ENCODE results near the gene FOXN3.
A peak's percentile ranks its signal among the peaks of the same experiment; 100 is the strongest.

The FOXN3 gene

DNA sequence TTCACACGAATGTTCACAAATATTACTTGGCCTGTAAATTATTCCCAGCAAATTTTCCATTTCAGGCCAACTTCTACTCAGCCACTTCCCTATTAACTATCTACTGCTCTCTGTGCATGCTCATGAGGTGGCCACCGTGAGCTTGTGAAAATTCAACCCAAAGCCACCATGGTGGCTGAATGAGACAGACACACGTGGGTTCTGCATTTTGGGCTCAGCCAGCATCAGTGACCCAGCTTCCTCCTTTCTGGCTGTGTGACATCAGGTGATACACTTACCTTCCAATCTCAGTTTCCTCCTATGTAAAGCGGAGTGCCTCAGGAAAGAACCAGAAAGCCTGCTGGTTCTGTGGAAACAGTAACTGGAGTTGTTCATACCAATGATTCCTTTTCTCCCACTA lies 175.8 kb downstream of the FOXN3 start:
- Histone ChIP-seq H3K4me3 (ENCODE audit: low read length) (no peak overlapping the region), H3K27ac (ENCODE audit: low read depth, low read length) (no peak overlapping the region), H4K8ac (ENCODE audit: low read depth, low read length) (no peak overlapping the region), H2BK120ac (ENCODE audit: low read depth, low read length) (no peak overlapping the region), H2BK15ac (replicated peaks; ENCODE audit: low read depth) (no peak overlapping the region), H2BK5ac (ENCODE audit: low read length) (no peak overlapping the region), H3K9ac (ENCODE audit: low read length) (no peak overlapping the region), H3K79me2 (ENCODE audit: control insufficient read depth, insufficient read depth, low read length) (peaks cover 11% of the 10 kb centered on the region), H3K18ac (ENCODE audit: low read length) (no peak overlapping the region), H3K56ac (ENCODE audit: low read length) (no peak overlapping the region), H3K79me1 (ENCODE audit: low read length) (peaks cover 10% of the 10 kb centered on the region), H3K36me3 (ENCODE audit: control insufficient read depth, insufficient read depth, low read length) (no peaks in the 10 kb centered on the region), H3K27me3 (ENCODE audit: insufficient read depth, low read length, poor library complexity) (no peaks in the 10 kb centered on the region), H3K4ac (ENCODE audit: low read depth, low read length) (no peak overlapping the region), H2AK5ac (ENCODE audit: low read length) (no peak overlapping the region), H3K4me1 (ENCODE audit: control insufficient read depth, low read depth, low read length) (peaks cover 17% of the 10 kb centered on the region), H3K4me2 (ENCODE audit: low read length) (no peak overlapping the region), H4K5ac (ENCODE audit: low read length) (no peak overlapping the region), H3K23ac (ENCODE audit: low read length) (no peak overlapping the region)
- no CpG with 5 or more reads among the region's 4 CpGs for WGBS (ENCODE audit: extremely low coverage, insufficient coverage, low lambda C conversion rate)
- no peak for DNase-seq

DNA sequence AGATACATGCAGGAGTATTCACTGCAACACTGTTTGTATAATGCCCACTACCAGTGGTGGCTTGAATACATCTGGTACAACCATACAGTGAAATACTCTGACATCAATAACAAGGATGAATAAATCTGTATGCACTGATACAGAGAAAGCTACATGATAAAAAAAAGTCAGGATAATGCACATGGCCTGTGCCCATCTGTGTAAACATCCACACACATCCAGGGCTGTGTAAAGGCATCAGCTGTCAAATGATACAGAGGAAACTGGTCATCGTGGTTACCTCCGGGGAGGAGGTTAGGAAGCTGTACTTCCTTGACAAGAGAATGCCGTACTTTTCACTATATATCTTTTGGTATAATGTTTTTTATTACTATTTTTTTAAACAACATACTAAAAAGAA lies 176.6 kb downstream of the FOXN3 start:
- Histone ChIP-seq H3K79me1 (ENCODE audit: low read length) (peaks cover 12% of the 10 kb centered on the region), H3K27ac (ENCODE audit: low read depth, low read length) (no peak overlapping the region), H4K8ac (ENCODE audit: low read depth, low read length) (no peak overlapping the region), H3K4me1 (ENCODE audit: control insufficient read depth, low read depth, low read length) (peaks cover 17% of the 10 kb centered on the region), H3K36me3 (ENCODE audit: control insufficient read depth, insufficient read depth, low read length) (no peaks in the 10 kb centered on the region), H3K27me3 (ENCODE audit: insufficient read depth, low read length, poor library complexity) (no peaks in the 10 kb centered on the region), H4K5ac (ENCODE audit: low read length) (no peak overlapping the region), H3K9ac (ENCODE audit: low read length) (no peak overlapping the region), H2BK15ac (replicated peaks; ENCODE audit: low read depth) (no peak overlapping the region), H3K18ac (ENCODE audit: low read length) (no peak overlapping the region), H3K79me2 (ENCODE audit: control insufficient read depth, insufficient read depth, low read length) (peaks cover 11% of the 10 kb centered on the region), H3K4ac (ENCODE audit: low read depth, low read length) (no peak overlapping the region), H2BK5ac (ENCODE audit: low read length) (no peak overlapping the region), H3K4me2 (ENCODE audit: low read length) (no peak overlapping the region), H3K4me3 (ENCODE audit: low read length) (no peak overlapping the region), H2AK5ac (ENCODE audit: low read length) (no peak overlapping the region), H2BK120ac (ENCODE audit: low read depth, low read length) (no peak overlapping the region), H3K56ac (ENCODE audit: low read length) (no peak overlapping the region), H3K23ac (ENCODE audit: low read length) (no peak overlapping the region)
- WGBS (ENCODE audit: extremely low coverage, insufficient coverage, low lambda C conversion rate): no CpG with 5 or more reads among the region's 3 CpGs
- no peak for DNase-seq

DNA sequence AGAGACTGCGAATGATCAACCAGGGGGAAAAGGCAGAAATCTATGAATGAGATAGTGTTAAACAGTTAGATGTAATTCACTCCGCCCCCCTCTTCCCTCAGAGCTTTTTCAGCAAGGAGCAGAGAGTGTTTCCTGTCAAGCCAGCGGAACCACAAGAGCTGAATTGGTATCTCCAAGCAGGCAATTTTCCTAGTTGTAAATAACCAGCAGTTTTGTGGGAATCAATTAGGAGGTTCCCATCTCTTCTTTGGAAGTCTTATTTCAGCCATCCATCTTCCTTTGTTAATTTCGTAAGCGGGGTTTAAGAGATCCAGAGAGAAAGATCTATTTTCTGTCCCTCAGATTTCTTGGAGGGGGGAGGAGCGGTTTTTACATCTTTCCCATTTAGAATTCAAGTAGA lies 178.0 kb downstream of the FOXN3 start:
- Histone ChIP-seq H4K8ac (ENCODE audit: low read depth, low read length) (no peak overlapping the region), H3K27me3 (ENCODE audit: insufficient read depth, low read length, poor library complexity) (no peaks in the 10 kb centered on the region), H4K5ac (ENCODE audit: low read length) (no peak overlapping the region), H3K18ac (ENCODE audit: low read length) (no peak overlapping the region), H2BK15ac (replicated peaks; ENCODE audit: low read depth) (no peak overlapping the region), H3K79me1 (ENCODE audit: low read length) (peaks cover 12% of the 10 kb centered on the region), H3K4me1 (ENCODE audit: control insufficient read depth, low read depth, low read length) (peaks cover 14% of the 10 kb centered on the region), H3K4ac (ENCODE audit: low read depth, low read length) (no peak overlapping the region), H3K9ac (ENCODE audit: low read length) (no peak overlapping the region), H3K27ac (ENCODE audit: low read depth, low read length) (no peak overlapping the region), H2BK120ac (ENCODE audit: low read depth, low read length) (no peak overlapping the region), H2BK5ac (ENCODE audit: low read length) (no peak overlapping the region), H3K4me2 (ENCODE audit: low read length) (no peak overlapping the region), H3K79me2 (ENCODE audit: control insufficient read depth, insufficient read depth, low read length) (peaks cover 7% of the 10 kb centered on the region), H3K23ac (ENCODE audit: low read length) (no peak overlapping the region), H3K4me3 (ENCODE audit: low read length) (no peak overlapping the region), H2AK5ac (ENCODE audit: low read length) (no peak overlapping the region), H3K36me3 (ENCODE audit: control insufficient read depth, insufficient read depth, low read length) (no peaks in the 10 kb centered on the region), H3K56ac (ENCODE audit: low read length) (no peak overlapping the region)
- WGBS (ENCODE audit: extremely low coverage, insufficient coverage, low lambda C conversion rate): no CpG with 5 or more reads among the region's 6 CpGs
- no peak for DNase-seq

GRCh38 chr14:89237921-89238529 lies 179.0 kb downstream of the FOXN3 start:
- Histone ChIP-seq H3K4me2 (ENCODE audit: low read length) (no peak overlapping the region), H2BK5ac (ENCODE audit: low read length) (no peak overlapping the region), H4K5ac (ENCODE audit: low read length) (no peak overlapping the region), H3K4me3 (ENCODE audit: low read length) (no peak overlapping the region), H2BK15ac (replicated peaks; ENCODE audit: low read depth) (no peak overlapping the region), H2AK5ac (ENCODE audit: low read length) (no peak overlapping the region), H3K4ac (ENCODE audit: low read depth, low read length) (no peak overlapping the region), H3K4me1 (ENCODE audit: control insufficient read depth, low read depth, low read length) (peaks cover 4% of the 10 kb centered on the region), H3K36me3 (ENCODE audit: control insufficient read depth, insufficient read depth, low read length) (no peaks in the 10 kb centered on the region), H3K18ac (ENCODE audit: low read length) (no peak overlapping the region), H4K8ac (ENCODE audit: low read depth, low read length) (no peak overlapping the region), H3K27me3 (ENCODE audit: insufficient read depth, low read length, poor library complexity) (no peaks in the 10 kb centered on the region), H3K23ac (ENCODE audit: low read length) (no peak overlapping the region), H2BK120ac (ENCODE audit: low read depth, low read length) (no peak overlapping the region), H3K79me1 (ENCODE audit: low read length) (peaks cover 12% of the 10 kb centered on the region), H3K56ac (ENCODE audit: low read length) (no peak overlapping the region), H3K79me2 (ENCODE audit: control insufficient read depth, insufficient read depth, low read length) (peaks cover 8% of the 10 kb centered on the region), H3K27ac (ENCODE audit: low read depth, low read length) (no peak overlapping the region), H3K9ac (ENCODE audit: low read length) (no peak overlapping the region)
- WGBS (ENCODE audit: extremely low coverage, insufficient coverage, low lambda C conversion rate): no CpG with 5 or more reads among the region's 7 CpGs
- DNase-seq: peak; percentile 60

DNA sequence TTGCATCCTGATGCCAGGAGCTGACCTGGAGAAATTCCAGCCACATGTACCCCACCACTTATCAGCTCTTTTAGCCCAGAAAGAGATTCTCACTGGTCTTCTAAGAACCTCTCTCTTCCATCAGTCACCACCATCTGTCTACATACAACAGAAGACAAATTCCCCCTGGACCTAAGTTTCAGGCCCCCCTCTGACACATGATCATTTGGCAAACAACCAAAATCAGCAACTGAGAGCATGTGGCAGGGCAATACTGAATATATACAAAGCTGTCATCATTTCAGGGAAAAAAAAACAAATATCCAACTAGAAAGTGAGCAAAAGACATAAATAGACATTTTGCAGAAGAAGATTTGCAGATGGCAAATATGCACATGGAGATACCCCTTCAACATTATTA lies 180.2 kb downstream of the FOXN3 start:
- H3K27ac ChIP-seq (ENCODE audit: low read depth, low read length): no peak overlapping the region
- no peak for DNase-seq
- H3K79me1 ChIP-seq (ENCODE audit: low read length): peaks cover 19% of the 10 kb centered on the region
- no peak overlapping the region for H3K4me3 ChIP-seq (ENCODE audit: low read length)
- no peak overlapping the region for H3K9ac ChIP-seq (ENCODE audit: low read length)
- no peak overlapping the region for H2BK120ac ChIP-seq (ENCODE audit: low read depth, low read length)
- H3K79me2 ChIP-seq (ENCODE audit: control insufficient read depth, insufficient read depth, low read length): peaks cover 12% of the 10 kb centered on the region
- H3K36me3 ChIP-seq (ENCODE audit: control insufficient read depth, insufficient read depth, low read length): no peaks in the 10 kb centered on the region
- no peak overlapping the region for H3K23ac ChIP-seq (ENCODE audit: low read length)
- no peak overlapping the region for H3K18ac ChIP-seq (ENCODE audit: low read length)
- no peak overlapping the region for H4K8ac ChIP-seq (ENCODE audit: low read depth, low read length)
- peaks cover 2% of the 10 kb centered on the region for H3K4me1 ChIP-seq (ENCODE audit: control insufficient read depth, low read depth, low read length)
- H2BK5ac ChIP-seq (ENCODE audit: low read length): no peak overlapping the region
- H3K27me3 ChIP-seq (ENCODE audit: insufficient read depth, low read length, poor library complexity): no peaks in the 10 kb centered on the region
- H3K56ac ChIP-seq (ENCODE audit: low read length): no peak overlapping the region
- H2AK5ac ChIP-seq (ENCODE audit: low read length): no peak overlapping the region
- no peak overlapping the region for H2BK15ac ChIP-seq (replicated peaks; ENCODE audit: low read depth)
- H3K4me2 ChIP-seq (ENCODE audit: low read length): no peak overlapping the region
- H4K5ac ChIP-seq (ENCODE audit: low read length): no peak overlapping the region
- no peak overlapping the region for H3K4ac ChIP-seq (ENCODE audit: low read depth, low read length)

DNA sequence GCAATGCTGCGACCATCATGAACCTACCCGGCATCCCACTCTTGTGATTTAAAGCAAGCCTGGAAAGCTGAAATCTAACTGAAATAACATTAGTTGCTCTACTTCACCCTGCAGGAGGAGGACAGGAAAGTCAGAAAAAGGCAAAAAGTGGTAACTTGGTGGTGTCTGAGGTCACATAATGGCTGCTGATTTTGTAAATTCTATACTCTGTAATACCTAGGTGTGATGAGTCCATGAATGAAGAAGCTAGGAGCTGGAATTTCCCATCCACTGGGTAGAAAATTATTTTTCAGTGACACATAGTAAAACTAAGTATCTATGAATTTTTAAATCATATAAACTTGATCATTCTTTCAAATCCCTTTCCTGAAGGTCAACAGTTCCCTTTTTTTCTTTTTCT lies 183.8 kb downstream of the FOXN3 start:
- H2BK5ac ChIP-seq (ENCODE audit: low read length): no peak overlapping the region
- H2BK120ac ChIP-seq (ENCODE audit: low read depth, low read length): no peak overlapping the region
- H3K79me1 ChIP-seq (ENCODE audit: low read length): peaks cover 15% of the 10 kb centered on the region
- no peak for DNase-seq
- no peak overlapping the region for H3K4me3 ChIP-seq (ENCODE audit: low read length)
- no peak overlapping the region for H4K8ac ChIP-seq (ENCODE audit: low read depth, low read length)
- peaks cover 9% of the 10 kb centered on the region for H3K79me2 ChIP-seq (ENCODE audit: control insufficient read depth, insufficient read depth, low read length)
- no peak overlapping the region for H3K9ac ChIP-seq (ENCODE audit: low read length)
- H3K4me2 ChIP-seq (ENCODE audit: low read length): no peak overlapping the region
- no peak overlapping the region for H3K23ac ChIP-seq (ENCODE audit: low read length)
- no peak overlapping the region for H4K5ac ChIP-seq (ENCODE audit: low read length)
- WGBS (ENCODE audit: extremely low coverage, insufficient coverage, low lambda C conversion rate): no CpG with 5 or more reads among the region's 2 CpGs
- H3K56ac ChIP-seq (ENCODE audit: low read length): no peak overlapping the region
- H2AK5ac ChIP-seq (ENCODE audit: low read length): no peak overlapping the region
- H3K27me3 ChIP-seq (ENCODE audit: insufficient read depth, low read length, poor library complexity): no peaks in the 10 kb centered on the region
- H3K18ac ChIP-seq (ENCODE audit: low read length): no peak overlapping the region
- H3K4me1 ChIP-seq (ENCODE audit: control insufficient read depth, low read depth, low read length): no peaks in the 10 kb centered on the region
- no peak overlapping the region for H2BK15ac ChIP-seq (replicated peaks; ENCODE audit: low read depth)
- no peaks in the 10 kb centered on the region for H3K36me3 ChIP-seq (ENCODE audit: control insufficient read depth, insufficient read depth, low read length)
- no peak overlapping the region for H3K27ac ChIP-seq (ENCODE audit: low read depth, low read length)
- H3K4ac ChIP-seq (ENCODE audit: low read depth, low read length): no peak overlapping the region
